ENCODE results near the gene ITGA2.

The ITGA2 gene

GRCh38 chr5:53055365-53055764, 66.2 kb downstream of the ITGA2 start:
- DNase-seq (ENCODE audit: low read depth in 2 of 2): no peak

- DNase-seq (ENCODE audit: low read depth in 2 of 2): no peak
Observed at GRCh38 chr5:53059281-53059680, 70.1 kb downstream of the ITGA2 start.

- no peak for DNase-seq (ENCODE audit: low read depth in 2 of 2)
Observed at GRCh38 chr5:53063176-53063575, 74.0 kb downstream of the ITGA2 start.

GRCh38 chr5:53063791-53064190, 74.6 kb downstream of the ITGA2 start:
- DNase-seq (ENCODE audit: low read depth in 2 of 2): no peak

GRCh38 chr5:53066088-53066487, 76.9 kb downstream of the ITGA2 start:
- no peak for DNase-seq (ENCODE audit: low read depth in 2 of 2)

- DNase-seq (ENCODE audit: low read depth in 2 of 2): no peak
Observed at GRCh38 chr5:53067641-53068040, 78.5 kb downstream of the ITGA2 start.

GRCh38 chr5:53068291-53068836, 79.2 kb downstream of the ITGA2 start:
- DNase-seq (ENCODE audit: low read depth in 2 of 2): no peak

GRCh38 chr5:53069626-53070025, 80.5 kb downstream of the ITGA2 start:
- peak; percentile 58 to 61 for DNase-seq (ENCODE audit: low read depth in 2 of 2)

- no peak for DNase-seq (ENCODE audit: low read depth in 2 of 2)
Observed at GRCh38 chr5:53071298-53071697, 82.1 kb downstream of the ITGA2 start.

GRCh38 chr5:53071738-53072137, 82.6 kb downstream of the ITGA2 start:
- DNase-seq (ENCODE audit: low read depth in 2 of 2): no peak

- DNase-seq (ENCODE audit: low read depth in 2 of 2): no peak
Observed at GRCh38 chr5:53073348-53073747, 84.2 kb downstream of the ITGA2 start.

GRCh38 chr5:53076014-53076583, 86.9 kb downstream of the ITGA2 start:
- no peak for DNase-seq (ENCODE audit: low read depth in 2 of 2)

GRCh38 chr5:53080271-53080670, 91.1 kb downstream of the ITGA2 start:
- DNase-seq (ENCODE audit: low read depth in 2 of 2): no peak

GRCh38 chr5:53083927-53084326, 94.8 kb downstream of the ITGA2 start:
- no peak for DNase-seq (ENCODE audit: low read depth in 2 of 2)

- DNase-seq (ENCODE audit: low read depth in 2 of 2): no peak
Observed at GRCh38 chr5:53084546-53085255, 95.5 kb downstream of the ITGA2 start.

- DNase-seq (ENCODE audit: low read depth in 2 of 2): no peak
Observed at GRCh38 chr5:53087171-53087570, 98.0 kb downstream of the ITGA2 start.

GRCh38 chr5:53087621-53088121, 98.5 kb downstream of the ITGA2 start:
- DNase-seq (ENCODE audit: low read depth in 2 of 2): no peak

GRCh38 chr5:53089481-53089991, 100.4 kb downstream of the ITGA2 start:
- no peak for DNase-seq (ENCODE audit: low read depth in 2 of 2)

GRCh38 chr5:53090229-53090628, 101.1 kb downstream of the ITGA2 start:
- DNase-seq (ENCODE audit: low read depth in 2 of 2): peak in 1 of 2 donors; percentile 24

GRCh38 chr5:53091289-53091688, 102.1 kb downstream of the ITGA2 start:
- DNase-seq (ENCODE audit: low read depth in 2 of 2): no peak

GRCh38 chr5:53092242-53092641, 103.1 kb downstream of the ITGA2 start:
- DNase-seq (ENCODE audit: low read depth in 2 of 2): no peak

- DNase-seq (ENCODE audit: low read depth in 2 of 2): no peak
Observed at GRCh38 chr5:53095217-53095616, 106.1 kb downstream of the ITGA2 start.

- peak; percentile 25 to 32 for DNase-seq (ENCODE audit: low read depth in 2 of 2)
Observed at GRCh38 chr5:53095931-53096525, 106.9 kb downstream of the ITGA2 start.

Data from stimulated activated CD8-positive, alpha-beta memory T cell treated with anti-CD3 and anti-CD28 coated beads, Interleukin-15, amount 100 ng/mL, for 48 hours (primary cell).